Kidney (tissue), 14 donors: ENCODE data around the gene BOD1. TPM values are rescaled to one million over a fixed set of nuclear protein-coding genes. Genes with fewer than 3 reads are reported as not detected.

ENCODE experiments used
- DNase-seq, 5 donors: peaks; one replicate each; pipeline ENCODE4 v3.0.0-alpha.2; 2013 to 2020
- FAIRE-seq: peaks from 2 replicates; lab custom pipeline; 2012; peaks lifted over from hg19 to GRCh38; lab: Jason Lieb, UNC
- H3K27ac ChIP-seq, 2 donors: one replicate each; pipeline ENCODE4 v1.7.0; 2013; ENCODE audit warnings: low read depth in 2 of 2, low read length in 2 of 2, inconsistent platforms in 1 of 2
- H3K27me3 ChIP-seq: one replicate; pipeline ENCODE4 v1.7.1; 2013; ENCODE audit warnings: low read length, inconsistent platforms; ENCODE audit not compliant: control insufficient read depth, insufficient read depth
- H3K36me3 ChIP-seq, 3 donors: one replicate each; pipeline versions ENCODE4 v1.7.0 to v1.7.1; 2013; ENCODE audit warnings: low read length in 3 of 3, control low read depth in 1 of 3, inconsistent platforms in 1 of 3; ENCODE audit not compliant: insufficient read depth in 3 of 3, control insufficient read depth in 2 of 3
- H3K4me1 ChIP-seq, 3 donors: one replicate each; pipeline versions ENCODE4 v1.7.0 to v1.7.1; 2013; ENCODE audit warnings: low read length in 3 of 3, inconsistent platforms in 1 of 3, low read depth in 1 of 3; ENCODE audit not compliant: control insufficient read depth in 2 of 3, insufficient read depth in 2 of 3
- H3K4me3 ChIP-seq, 3 donors: one replicate each; pipeline versions ENCODE4 v1.7.0 to v1.8.1; 2013; ENCODE audit warnings: low read length in 3 of 3, control low read depth in 1 of 3, inconsistent platforms in 1 of 3
- H3K9ac ChIP-seq, 3 donors: one replicate each; pipeline versions ENCODE4 v1.7.0 to v1.7.1; 2013; ENCODE audit warnings: low read length in 3 of 3, control low read depth in 1 of 3, inconsistent platforms in 1 of 3
- H3K9me3 ChIP-seq, 3 donors: one replicate each; pipeline versions ENCODE4 v1.7.0 to v1.7.1; 2013; ENCODE audit warnings: low read length in 3 of 3, control low read depth in 1 of 3, inconsistent platforms in 1 of 3; ENCODE audit not compliant: control insufficient read depth in 2 of 3, insufficient read depth in 1 of 3
- intact Hi-C: fragments of 100-400 bp; cut with DNase I; formaldehyde crosslinking; loops from one replicate; pipeline ENCODE4 v1.11.1; 2022
- polyA plus RNA-seq: library from polyadenylated mRNA; stranded (reverse); fragments of 350-450 nt; fragmentation: Illumina TruSeq; extraction: RNeasy Lipid Tissue Mini Kit (QIAGEN cat#74804); gene quantifications from one replicate; pipeline ENCODE4 v1.2.3, GENCODE V29; 2014; ENCODE audit warnings: low read depth, low replicate concordance; ENCODE audit not compliant: insufficient read depth
- total RNA-seq: library from RNA; stranded (reverse); fragmentation: NEBNext Ultra II Directional; extraction: Animal tissue kit (Norgen Biotek cat#: 25700); gene quantifications from one replicate; pipeline ENCODE4 v1.2.1, GENCODE V29; 2021
- TF ChIP-seq, protein P1 (sequence below): IDR thresholded peaks from 3 replicates; pipeline ENCODE4 v1.5.1; 2012; ENCODE audit warnings: mild to moderate bottlenecking, moderate library complexity, borderline replicate concordance; ENCODE audit not compliant: insufficient read depth; ENCODE audit errors: extremely low read depth
- donor health status: control.
- donor health status: control.
- donor health status: control.
- donor health status: control.
- donor health status: control.
- donor health status: DM: yes; HTN: yes; CAD: no.
- donor health status: Normal renal cell carcinoma (clear cell type).

Gene BOD1
- total and polyA plus RNA-seq, 2 donors from 2014 or later = 32.5 to 43.6 TPM

DNA sequence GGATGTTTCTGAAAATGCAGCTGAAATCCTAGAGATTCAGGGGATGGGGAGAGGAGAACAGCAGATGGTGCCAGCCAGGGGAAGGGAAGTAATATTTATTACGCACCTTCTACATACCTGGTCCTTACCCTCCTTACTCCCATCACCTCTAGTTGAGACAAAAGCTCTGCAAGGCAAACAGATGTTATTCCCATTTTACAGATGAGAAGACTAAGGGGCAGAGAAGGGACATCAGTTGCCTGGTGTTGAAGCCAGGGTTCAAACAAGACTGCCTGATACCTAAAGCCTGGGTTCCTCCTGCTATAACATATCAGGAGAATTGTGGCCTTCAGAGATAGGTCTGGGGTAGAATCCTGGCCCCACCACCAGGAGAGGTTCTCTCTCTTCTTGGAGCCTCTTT lies 7.3 kb upstream of the BOD1 start:
- intact Hi-C loops = loop anchor here (5.0 kb wide), 1 partner anchor 344 kb away; no protein-coding TSS in a partner anchor
- DNase-seq (no peak), FAIRE-seq (no peak)
- H3K9me3 ChIP-seq = no peaks in the 10 kb centered on the region
- peaks cover 0 to 22% (median 11%) of the 10 kb centered on the region in 3 donors for H3K4me1 ChIP-seq
- no peaks in the 10 kb centered on the region for H3K36me3 ChIP-seq
- H3K27me3 ChIP-seq = no peaks in the 10 kb centered on the region
- no peak overlapping the region for H3K9ac ChIP-seq
- TF ChIP-seq, protein P1, sequence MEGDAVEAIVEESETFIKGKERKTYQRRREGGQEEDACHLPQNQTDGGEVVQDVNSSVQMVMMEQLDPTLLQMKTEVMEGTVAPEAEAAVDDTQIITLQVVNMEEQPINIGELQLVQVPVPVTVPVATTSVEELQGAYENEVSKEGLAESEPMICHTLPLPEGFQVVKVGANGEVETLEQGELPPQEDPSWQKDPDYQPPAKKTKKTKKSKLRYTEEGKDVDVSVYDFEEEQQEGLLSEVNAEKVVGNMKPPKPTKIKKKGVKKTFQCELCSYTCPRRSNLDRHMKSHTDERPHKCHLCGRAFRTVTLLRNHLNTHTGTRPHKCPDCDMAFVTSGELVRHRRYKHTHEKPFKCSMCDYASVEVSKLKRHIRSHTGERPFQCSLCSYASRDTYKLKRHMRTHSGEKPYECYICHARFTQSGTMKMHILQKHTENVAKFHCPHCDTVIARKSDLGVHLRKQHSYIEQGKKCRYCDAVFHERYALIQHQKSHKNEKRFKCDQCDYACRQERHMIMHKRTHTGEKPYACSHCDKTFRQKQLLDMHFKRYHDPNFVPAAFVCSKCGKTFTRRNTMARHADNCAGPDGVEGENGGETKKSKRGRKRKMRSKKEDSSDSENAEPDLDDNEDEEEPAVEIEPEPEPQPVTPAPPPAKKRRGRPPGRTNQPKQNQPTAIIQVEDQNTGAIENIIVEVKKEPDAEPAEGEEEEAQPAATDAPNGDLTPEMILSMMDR = no peak
- H3K4me3 ChIP-seq = no peak overlapping the region
- H3K27ac ChIP-seq = no peak overlapping the region

DNA sequence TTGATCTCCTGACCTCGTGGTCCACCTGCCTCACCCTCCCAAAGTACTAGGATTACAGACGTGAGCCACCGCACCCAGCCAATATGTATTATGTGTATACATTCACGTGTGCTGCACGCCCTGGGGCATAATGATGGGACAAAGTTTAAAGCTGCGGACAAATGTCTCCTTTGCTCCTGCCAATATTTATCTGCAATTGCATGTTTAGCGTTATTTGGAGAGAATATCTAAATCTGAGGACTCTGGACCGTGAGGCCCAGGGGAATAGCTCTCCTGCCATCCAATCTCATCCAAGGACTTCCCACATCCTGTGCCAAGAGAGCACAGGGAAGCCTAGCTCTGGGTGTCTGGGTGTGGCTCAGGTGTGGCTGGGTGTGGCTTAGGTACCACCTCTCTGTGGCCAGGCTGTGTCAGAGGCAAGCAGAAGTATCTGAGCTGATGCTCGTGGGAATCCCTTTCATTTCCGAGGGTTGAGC lies 6.9 kb upstream of the BOD1 start:
- no peak overlapping the region for H3K9ac ChIP-seq
- DNase-seq (no peak), FAIRE-seq (no peak)
- H3K36me3 ChIP-seq = no peaks in the 10 kb centered on the region
- H3K27ac ChIP-seq = peak overlapping the region in 1 of 2 donors; percentile 14
- H3K4me3 ChIP-seq = no peak overlapping the region
- no peaks in the 10 kb centered on the region for H3K9me3 ChIP-seq
- intact Hi-C loops = loop anchor here (5.0 kb wide), 1 partner anchor 344 kb away; no protein-coding TSS in a partner anchor
- no peaks in the 10 kb centered on the region for H3K27me3 ChIP-seq
- TF ChIP-seq, protein P1 = no peak
- peaks cover 0 to 22% (median 10%) of the 10 kb centered on the region in 3 donors for H3K4me1 ChIP-seq

DNA sequence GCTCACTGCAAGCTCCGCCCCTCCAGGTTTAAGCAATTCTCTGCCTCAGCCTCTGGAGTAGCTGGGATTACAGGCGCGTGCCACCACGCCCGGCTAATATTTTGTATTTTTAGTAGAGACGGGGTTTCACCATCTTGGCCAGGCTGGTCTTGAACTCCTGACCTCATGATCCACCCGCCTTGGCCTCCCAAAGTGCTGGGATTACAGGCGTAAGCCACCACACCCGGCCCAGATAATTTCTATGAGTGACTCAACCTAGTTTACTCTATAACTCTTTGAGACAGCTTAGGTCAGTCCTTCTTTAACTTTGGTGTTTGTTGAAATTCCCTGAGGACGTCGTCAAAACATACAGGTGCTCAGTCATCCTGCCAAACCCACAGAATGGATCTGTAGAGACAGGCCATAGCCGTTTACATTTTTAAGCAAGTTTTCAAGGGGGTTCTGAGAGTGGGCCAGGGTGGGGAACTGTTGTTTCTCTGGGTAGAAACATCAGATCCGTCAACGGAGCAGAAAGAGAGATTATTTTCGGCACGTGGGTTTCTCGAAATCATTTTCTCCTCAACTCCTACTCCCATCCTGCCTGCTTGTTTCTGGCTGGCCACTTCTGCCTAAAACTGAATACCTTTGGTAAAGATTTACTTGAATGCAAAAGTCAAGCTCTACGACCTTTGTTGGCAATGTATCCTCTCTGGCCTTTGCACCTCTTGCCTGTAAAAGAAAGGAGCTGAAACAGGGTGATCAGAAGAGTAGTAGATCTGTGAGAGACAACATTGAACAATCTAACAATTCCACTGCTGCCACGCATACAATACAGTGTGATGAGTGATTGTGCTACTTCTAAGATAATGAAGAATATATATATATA lies 6.0 kb upstream of the BOD1 start:
- peak overlapping the region; percentile 69 to 82 for H3K27ac ChIP-seq
- DNase-seq = no peak
- intact Hi-C loops = loop anchor here (5.0 kb wide), 1 partner anchor 345 kb away; no protein-coding TSS in a partner anchor
- H3K9me3 ChIP-seq = no peaks in the 10 kb centered on the region
- peaks cover 0 to 22% (median 6%) of the 10 kb centered on the region in 3 donors for H3K4me1 ChIP-seq
- no peaks in the 10 kb centered on the region for H3K27me3 ChIP-seq
- TF ChIP-seq, protein P1 = no peak
- H3K36me3 ChIP-seq = no peaks in the 10 kb centered on the region
- no peak for FAIRE-seq
- no peak overlapping the region for H3K4me3 ChIP-seq
- no peak overlapping the region for H3K9ac ChIP-seq
